Measurements from ENCODE around the gene ZNF385B.

GRCh38 chr2:179614121-179614520, 247.3 kb downstream of the ZNF385B start:
- TF ChIP-seq SP1 (IDR thresholded peaks at IDR 0.05) (no peak), GABPA (IDR thresholded peaks at IDR 0.05 in 1 of 2, conservative IDR thresholded peaks at IDR 0.05 in 1 of 2) (no peak), CTCF (IDR thresholded peaks at IDR 0.05; ENCODE audit: low read depth, low read length, missing input control) (no peak), RAD21 (IDR thresholded peaks at IDR 0.05) (no peak), EGR1 (IDR thresholded peaks at IDR 0.05; ENCODE audit: low read depth in 2 of 2) (no peak), FOXA1 (IDR thresholded peaks at IDR 0.05) (no peak), YY1 (IDR thresholded peaks at IDR 0.05) (no peak), JUND (IDR thresholded peaks at IDR 0.05) (no peak), HNF4G (IDR thresholded peaks at IDR 0.05) (no peak), TAF1 (conservative IDR thresholded peaks at IDR 0.05) (no peak), NR2F2 (IDR thresholded peaks at IDR 0.05) (no peak), ATF3 (IDR thresholded peaks at IDR 0.05) (no peak), FOXA2 (IDR thresholded peaks at IDR 0.05) (no peak)
- TF ChIP-seq, protein P1, sequence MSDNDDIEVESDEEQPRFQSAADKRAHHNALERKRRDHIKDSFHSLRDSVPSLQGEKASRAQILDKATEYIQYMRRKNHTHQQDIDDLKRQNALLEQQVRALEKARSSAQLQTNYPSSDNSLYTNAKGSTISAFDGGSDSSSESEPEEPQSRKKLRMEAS (IDR thresholded peaks at IDR 0.05): no peak
